ENCODE results near the gene WNT7B.

The WNT7B gene

DNA sequence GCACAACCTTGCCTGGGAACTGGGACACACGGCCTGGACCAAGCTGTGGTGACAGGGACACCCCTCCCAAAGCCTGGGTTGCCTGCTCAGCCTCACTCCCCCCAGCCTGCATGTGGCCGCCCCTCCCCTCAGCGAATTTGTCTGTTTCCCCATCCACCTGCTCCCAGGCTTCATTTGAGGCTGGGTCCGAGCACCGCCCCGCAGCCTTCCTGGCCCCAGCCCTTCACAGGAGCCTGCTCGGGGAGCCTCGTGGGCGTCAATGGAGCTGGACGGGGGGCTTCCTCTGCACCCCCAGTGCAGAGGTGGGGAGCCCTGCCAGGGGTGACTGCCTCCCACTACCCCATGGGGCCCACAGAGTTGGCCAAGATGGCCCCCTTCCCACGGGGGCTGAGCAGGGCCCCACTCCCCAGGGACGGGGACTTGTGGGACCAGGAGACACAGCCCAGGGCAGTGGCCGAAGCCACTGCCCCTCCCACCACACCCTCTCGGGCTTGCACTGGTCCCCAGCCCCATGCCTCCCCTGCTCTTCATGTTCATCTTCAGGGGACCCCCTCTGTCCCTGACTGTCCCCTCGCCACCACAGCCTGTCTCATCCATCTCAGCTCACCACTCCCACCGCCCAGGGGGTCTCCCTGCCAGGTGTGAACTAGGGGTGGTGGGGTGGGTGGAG, 91.7 kb downstream of the WNT7B start:
- Histone ChIP-seq H3K27me3 (peaks cover 0 to 95% of the 10 kb centered on the region in 2 donors), H3K4me1 (peaks cover 0 to 22% (median 12%) of the 10 kb centered on the region in 4 donors), H3K27ac (no peak overlapping the region), H3K36me3 (no peaks in the 10 kb centered on the region), H3K4me3 (no peak overlapping the region), H3K9me3 (no peaks in the 10 kb centered on the region)
- intact Hi-C loops (cut with DNase I; ENCODE audit: low total_unique reads): no loop called here
- peak in 1 of 2 donors; percentile 58 for DNase-seq
- TF ChIP-seq, protein P1, sequence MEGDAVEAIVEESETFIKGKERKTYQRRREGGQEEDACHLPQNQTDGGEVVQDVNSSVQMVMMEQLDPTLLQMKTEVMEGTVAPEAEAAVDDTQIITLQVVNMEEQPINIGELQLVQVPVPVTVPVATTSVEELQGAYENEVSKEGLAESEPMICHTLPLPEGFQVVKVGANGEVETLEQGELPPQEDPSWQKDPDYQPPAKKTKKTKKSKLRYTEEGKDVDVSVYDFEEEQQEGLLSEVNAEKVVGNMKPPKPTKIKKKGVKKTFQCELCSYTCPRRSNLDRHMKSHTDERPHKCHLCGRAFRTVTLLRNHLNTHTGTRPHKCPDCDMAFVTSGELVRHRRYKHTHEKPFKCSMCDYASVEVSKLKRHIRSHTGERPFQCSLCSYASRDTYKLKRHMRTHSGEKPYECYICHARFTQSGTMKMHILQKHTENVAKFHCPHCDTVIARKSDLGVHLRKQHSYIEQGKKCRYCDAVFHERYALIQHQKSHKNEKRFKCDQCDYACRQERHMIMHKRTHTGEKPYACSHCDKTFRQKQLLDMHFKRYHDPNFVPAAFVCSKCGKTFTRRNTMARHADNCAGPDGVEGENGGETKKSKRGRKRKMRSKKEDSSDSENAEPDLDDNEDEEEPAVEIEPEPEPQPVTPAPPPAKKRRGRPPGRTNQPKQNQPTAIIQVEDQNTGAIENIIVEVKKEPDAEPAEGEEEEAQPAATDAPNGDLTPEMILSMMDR (IDR thresholded peaks at IDR 0.05): no peak

DNA sequence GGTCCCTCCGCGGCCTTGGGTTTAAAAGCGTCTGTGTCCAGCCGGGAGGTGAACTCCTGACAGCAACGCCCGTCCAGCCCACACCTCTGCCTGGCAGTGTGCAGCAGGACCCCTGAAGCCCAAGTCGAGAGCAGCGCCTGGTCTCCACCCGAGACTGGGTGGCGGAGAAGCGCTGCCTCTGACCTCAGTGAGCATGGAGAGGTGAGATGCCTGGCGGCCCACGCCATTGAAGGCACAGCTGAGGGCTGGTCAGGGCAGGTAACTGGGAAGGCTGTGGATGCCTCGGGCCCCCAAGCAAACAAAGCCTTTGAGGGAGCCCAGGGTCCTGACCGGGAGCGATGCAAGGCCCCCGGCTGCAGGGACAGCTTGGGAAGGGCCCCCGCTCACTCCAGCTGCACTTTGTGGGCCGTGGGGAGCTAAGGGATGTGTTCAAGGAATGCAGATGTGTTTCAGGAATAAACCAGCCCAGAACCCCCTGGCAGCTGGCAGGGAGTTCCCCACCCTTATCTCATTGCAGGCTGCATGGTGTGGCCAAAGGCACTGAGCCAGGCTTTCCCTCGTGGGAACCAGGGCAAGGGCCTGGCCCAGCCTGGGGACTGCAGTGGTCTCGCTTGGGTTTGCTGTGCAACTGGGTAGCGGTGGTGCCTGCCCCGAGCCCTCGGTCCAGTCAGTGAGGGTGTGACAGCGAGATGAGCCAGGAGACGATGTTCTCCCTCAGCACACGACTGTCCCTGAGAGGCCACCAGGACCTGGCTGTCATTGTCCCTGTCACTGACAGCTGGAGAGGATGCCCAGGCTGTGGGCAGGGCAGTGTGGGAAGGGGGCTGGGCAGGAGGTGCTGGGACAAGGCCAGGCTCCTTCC, 92.5 kb downstream of the WNT7B start:
- DNase-seq: peak in 1 of 2 donors; percentile 60
- H3K36me3 ChIP-seq: no peaks in the 10 kb centered on the region
- intact Hi-C loops (cut with DNase I; ENCODE audit: low total_unique reads): no loop called here

DNA sequence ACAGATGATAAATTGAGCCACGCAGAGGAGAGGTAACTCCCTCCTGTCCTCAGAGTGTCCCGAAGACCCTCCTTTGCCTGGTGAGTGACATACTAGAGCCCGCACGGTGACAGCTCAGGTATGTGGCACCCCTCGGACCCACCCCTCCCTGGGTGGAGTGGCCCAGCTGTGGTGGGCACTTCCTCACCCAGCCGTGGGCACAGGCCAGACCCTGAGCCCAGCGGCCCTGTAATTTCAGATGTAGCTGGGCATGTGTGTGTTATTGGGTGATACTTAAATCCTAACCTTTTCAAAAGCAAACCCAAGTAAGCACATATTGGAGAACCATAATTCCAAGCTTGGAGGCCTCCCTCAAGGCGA, 93.2 kb downstream of the WNT7B start:
- H3K9me3 ChIP-seq: no peaks in the 10 kb centered on the region
- TF ChIP-seq, protein P1 (IDR thresholded peaks at IDR 0.05): no peak
- H3K27ac ChIP-seq: no peak overlapping the region
- DNase-seq: peak in 1 of 2 donors; percentile 41
- H3K27me3 ChIP-seq: peaks cover 0 to 93% of the 10 kb centered on the region in 2 donors
- H3K36me3 ChIP-seq: no peaks in the 10 kb centered on the region
- peaks cover 0 to 16% (median 10%) of the 10 kb centered on the region in 4 donors for H3K4me1 ChIP-seq
- no peak overlapping the region for H3K4me3 ChIP-seq
- intact Hi-C loops (cut with DNase I; ENCODE audit: low total_unique reads): no loop called here

More for the DNA sequence above, 92.5 kb downstream of the WNT7B start:
- TF ChIP-seq, protein P1 (IDR thresholded peaks at IDR 0.05): no peak
- H3K4me1 ChIP-seq: peaks cover 0 to 16% (median 10%) of the 10 kb centered on the region in 4 donors
- H3K27me3 ChIP-seq: peaks cover 0 to 95% of the 10 kb centered on the region in 2 donors
- H3K27ac ChIP-seq: no peak overlapping the region
- no peak overlapping the region for H3K4me3 ChIP-seq
- H3K9me3 ChIP-seq: no peaks in the 10 kb centered on the region

DNA sequence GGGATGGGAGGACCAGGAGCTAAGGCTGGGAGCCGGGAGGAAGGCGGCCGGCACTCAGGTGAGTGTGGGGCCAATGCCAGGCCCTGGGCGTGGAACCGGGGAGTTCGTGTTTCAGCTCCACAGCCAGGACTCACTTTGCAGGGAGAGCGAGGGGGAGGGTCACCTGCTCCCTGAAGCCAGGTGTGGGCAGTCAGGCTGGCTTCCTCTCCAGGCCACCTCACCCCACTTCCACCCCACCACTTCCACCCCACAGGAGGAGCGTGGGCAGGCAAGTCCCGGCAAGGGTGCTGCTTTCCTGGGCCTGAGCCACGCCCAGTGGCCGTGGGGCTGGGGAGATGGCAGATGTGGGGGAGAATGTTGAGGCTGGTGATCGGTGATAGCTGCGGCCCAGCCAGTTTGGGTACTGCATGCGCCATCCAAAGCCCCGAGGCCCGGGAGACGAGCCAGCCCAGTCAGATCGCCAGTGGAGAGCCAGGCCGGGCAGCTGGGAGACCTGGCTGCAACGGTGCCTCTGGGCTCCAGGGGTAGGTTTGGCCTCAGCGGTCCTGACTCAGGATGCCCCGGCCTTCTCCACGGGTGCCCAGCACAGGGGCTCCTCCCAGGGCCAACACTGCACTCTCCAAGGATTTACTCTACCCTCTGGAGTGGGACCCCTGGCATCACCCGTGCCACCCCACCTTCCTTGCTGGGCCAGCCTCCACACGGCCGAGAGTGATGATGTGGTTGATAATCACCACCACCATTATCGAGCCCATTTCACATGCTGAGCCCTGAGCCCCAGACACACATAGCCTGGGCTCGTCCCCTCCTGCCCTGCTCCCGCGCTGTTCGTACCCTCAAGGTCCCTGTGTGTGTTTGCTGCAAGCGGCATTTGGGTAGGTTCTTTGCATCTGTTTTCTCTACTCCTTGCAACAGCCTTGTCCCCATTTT, 93.8 kb downstream of the WNT7B start:
- Histone ChIP-seq H3K27me3 (peaks cover 0 to 93% of the 10 kb centered on the region in 2 donors), H3K4me3 (no peak overlapping the region), H3K4me1 (peaks cover 0 to 16% (median 10%) of the 10 kb centered on the region in 4 donors), H3K36me3 (no peaks in the 10 kb centered on the region), H3K27ac (no peak overlapping the region), H3K9me3 (no peaks in the 10 kb centered on the region)
- TF ChIP-seq, protein P1 (IDR thresholded peaks at IDR 0.05): no peak
- intact Hi-C loops (cut with DNase I; ENCODE audit: low total_unique reads): no loop called here
- peak in 1 of 2 donors; percentile 60 for DNase-seq

DNA sequence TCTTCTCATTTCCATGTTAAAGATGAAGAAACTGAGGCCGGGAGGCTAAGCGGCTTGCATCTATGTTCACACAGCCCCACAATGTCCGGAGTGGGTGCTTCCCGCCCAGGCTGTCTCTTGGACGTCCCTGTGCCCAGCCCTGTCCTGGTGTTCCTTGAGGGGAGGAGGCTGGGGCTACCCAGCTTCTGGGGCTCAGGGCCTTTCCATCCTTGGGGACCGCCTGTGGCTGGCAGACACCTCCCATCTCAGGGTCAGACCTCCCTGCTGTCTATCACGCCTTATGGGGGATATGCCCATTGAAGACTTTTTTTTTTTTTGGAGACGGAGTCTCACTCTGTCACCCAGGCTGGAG, 95.5 kb downstream of the WNT7B start:
- Histone ChIP-seq H3K27me3 (peaks cover 0 to 97% of the 10 kb centered on the region in 2 donors), H3K4me1 (peaks cover 0 to 16% (median 10%) of the 10 kb centered on the region in 4 donors), H3K9me3 (no peaks in the 10 kb centered on the region), H3K27ac (no peak overlapping the region), H3K4me3 (no peak overlapping the region), H3K36me3 (no peaks in the 10 kb centered on the region)
- intact Hi-C loops (cut with DNase I; ENCODE audit: low total_unique reads): no loop called here
- no peak for DNase-seq
- TF ChIP-seq, protein P1 (IDR thresholded peaks at IDR 0.05): no peak

All from tibial artery (tissue), 4 donors.